SK-N-SH (cell line): ENCODE data around the gene SCN9A. TPM values are rescaled to one million over a fixed set of nuclear protein-coding genes. Genes with fewer than 3 reads are reported as not detected.

Experiments used
- CTCF ChIA-PET: fragments of 300-600, 350-600 bp; formaldehyde crosslinking; extraction: SDS; loops from one replicate; lab custom pipeline; 2021; lab: Yijun Ruan, JAX
- POLR2A ChIA-PET: fragments of 350-600 bp; sonication (Branson Sonifier 250); formaldehyde crosslinking; extraction: SDS; loops from one replicate; lab custom pipeline; 2020; ENCODE audit warnings: antibody characterized with exemption, inconsistent platforms; lab: Yijun Ruan, JAX
- DNase-seq: peaks from one replicate; pipeline ENCODE4 v3.0.0; 2012
- H2AFZ ChIP-seq: fragments of 200-600 bp; sonication (generic); 2 replicates; pipeline ENCODE4 v1.8.1; 2016; ENCODE audit warnings: antibody characterized with exemption, mild to moderate bottlenecking, low read depth
- H3F3A ChIP-seq: fragments of 200-600 bp; sonication (generic); replicated peaks from 2 replicates; pipeline ENCODE3; 2016; ENCODE audit warnings: antibody characterized with exemption, mild to moderate bottlenecking; ENCODE audit not compliant: insufficient read depth
- H3K27ac ChIP-seq, 2 experiments: fragments of 200-500 bp in 1 of 2; fragments of 200-600 bp in 1 of 2; sonication (Bioruptor generic) in 1 of 2; sonication (generic), shearing (Covaris generic) in 1 of 2; 2 replicates each; pipeline versions ENCODE4 v1.5.1 to v1.6.1; 2014 to 2016; ENCODE audit warnings: low read depth in 2 of 2, inconsistent platforms in 1 of 2, low read length in 1 of 2, mild to moderate bottlenecking in 1 of 2, mixed read lengths in 1 of 2
- H3K27me3 ChIP-seq: fragments of 200-600 bp; sonication (generic), shearing (Covaris generic); 2 replicates; pipeline ENCODE4 v1.6.1; 2016; ENCODE audit warnings: mixed run types; ENCODE audit not compliant: insufficient read depth
- H3K36me3 ChIP-seq, 2 experiments: fragments of 200-500 bp in 1 of 2; fragments of 200-600 bp in 1 of 2; sonication (Bioruptor generic) in 1 of 2; sonication (generic) in 1 of 2; replicated peaks in 1 of 2; 2 replicates each; pipeline versions ENCODE3 to v1.5.1; 2014 to 2016; ENCODE audit warnings: low read length in 1 of 2, mild to moderate bottlenecking in 1 of 2; ENCODE audit not compliant: insufficient read depth in 2 of 2, control insufficient read depth in 1 of 2
- H3K4me1 ChIP-seq, 2 experiments: fragments of 200-500 bp in 1 of 2; fragments of 200-600 bp in 1 of 2; sonication (Bioruptor generic) in 1 of 2; sonication (generic), shearing (Covaris generic) in 1 of 2; 2 replicates each; pipeline versions ENCODE4 v1.5.1 to v1.6.1; 2014 to 2016; ENCODE audit warnings: low read depth in 1 of 2, low read length in 1 of 2, mixed run types in 1 of 2; ENCODE audit not compliant: insufficient read depth in 2 of 2, control insufficient read depth in 1 of 2
- H3K4me2 ChIP-seq: fragments of 200-600 bp; sonication (generic), shearing (Covaris generic); 2 replicates; pipeline ENCODE4 v1.6.1; 2017; ENCODE audit warnings: mixed run types
- H3K4me3 ChIP-seq, 2 experiments: fragments of 200-500 bp in 1 of 2; fragments of 200-600 bp in 1 of 2; sonication (Bioruptor generic) in 1 of 2; sonication (generic), shearing (Covaris generic) in 1 of 2; 2 replicates each; pipeline versions ENCODE4 v1.5.1 to v1.8.1; 2014 to 2016; ENCODE audit warnings: low read depth in 2 of 2, inconsistent platforms in 1 of 2, low read length in 1 of 2, mild to moderate bottlenecking in 1 of 2, mixed read lengths in 1 of 2, moderate library complexity in 1 of 2
- H3K79me2 ChIP-seq: fragments of 200-600 bp; sonication (generic); 2 replicates; pipeline ENCODE4 v1.8.1; 2017; ENCODE audit warnings: mild to moderate bottlenecking; ENCODE audit not compliant: insufficient read depth
- H3K9ac ChIP-seq: fragments of 200-600 bp; sonication (generic); 2 replicates; pipeline ENCODE4 v1.6.1; 2017; ENCODE audit warnings: mixed run types
- H3K9me2 ChIP-seq: fragments of 200-600 bp; sonication (generic); 2 replicates; pipeline ENCODE4 v1.6.1; 2017; ENCODE audit warnings: mixed run types
- H3K9me3 ChIP-seq: fragments of 200-600 bp; sonication (generic); 2 replicates; pipeline ENCODE4 v1.6.1; 2017; ENCODE audit warnings: mixed run types, mild to moderate bottlenecking, moderate library complexity
- H4K20me1 ChIP-seq: fragments of 200-600 bp; sonication (generic); 2 replicates; pipeline ENCODE4 v1.6.1; 2017; ENCODE audit warnings: mild to moderate bottlenecking, mixed run types; ENCODE audit not compliant: insufficient read depth
- CHD2 ChIP-seq: fragments of 150-350 bp; IDR thresholded peaks from 2 replicates; pipeline ENCODE4 v1.6.1; 2018; ENCODE audit warnings: low read length; ENCODE audit not compliant: partially characterized antibody
- ELF1 ChIP-seq: IDR thresholded peaks from 2 replicates; pipeline ENCODE4 v1.4.0; 2012
- EP300 ChIP-seq, 2 experiments: IDR thresholded peaks; 2 replicates each; pipeline versions ENCODE4 v1.4.0 to v1.6.1; 2012; ENCODE audit warnings: borderline replicate concordance in 1 of 2, low read depth in 1 of 2, low read length in 1 of 2
- FOSL2 ChIP-seq: IDR thresholded peaks from 2 replicates; pipeline ENCODE4 v1.4.0; 2012; ENCODE audit warnings: low read depth, mild to moderate bottlenecking, moderate library complexity, borderline replicate concordance
- MEF2A ChIP-seq: IDR thresholded peaks from 2 replicates; pipeline ENCODE4 v1.4.0; 2012; ENCODE audit warnings: low read depth, borderline replicate concordance
- MXI1 ChIP-seq: IDR thresholded peaks from 2 replicates; pipeline ENCODE4 v1.6.1; 2012; ENCODE audit warnings: mild to moderate bottlenecking, low read depth, low read length, improper control_type of control experiment
- NFIC ChIP-seq: IDR thresholded peaks from 2 replicates; pipeline ENCODE4 v1.4.0; 2012; ENCODE audit warnings: borderline replicate concordance
- NRF1 ChIP-seq: IDR thresholded peaks from 2 replicates; pipeline ENCODE4 v1.6.1; 2012; ENCODE audit warnings: low read depth, mild to moderate bottlenecking, low read length
- POLR2AphosphoS5 ChIP-seq: IDR thresholded peaks from 2 replicates; pipeline ENCODE4 v1.6.1; 2012; ENCODE audit warnings: low read depth, low read length
- RAD21 ChIP-seq: IDR thresholded peaks from 2 replicates; pipeline ENCODE4 v1.6.1; 2012; ENCODE audit warnings: mild to moderate bottlenecking, low read length
- RXRA ChIP-seq: IDR thresholded peaks from 2 replicates; pipeline ENCODE4 v1.4.0; 2012; ENCODE audit warnings: low read depth, mild to moderate bottlenecking, borderline replicate concordance
- SMC3 ChIP-seq: IDR thresholded peaks from 2 replicates; pipeline ENCODE4 v1.6.1; 2012; ENCODE audit warnings: low read depth, low read length, improper control_type of control experiment
- YY1 ChIP-seq: IDR thresholded peaks from 2 replicates; pipeline ENCODE4 v1.4.0; 2012; ENCODE audit warnings: low read depth, mild to moderate bottlenecking
- WGBS: methylation state at CpG from one replicate; pipeline ENCODE4 v1.1.6; 2017; ENCODE audit warnings: low lambda C conversion rate; 5-methylcytosine and 5-hydroxymethylcytosine counted together
- polyA plus RNA-seq, 3 experiments: library from polyadenylated mRNA; depleted of rRNA; stranded (reverse); fragments of >200 nt; gene quantifications; 2 replicates each; pipeline ENCODE4 v1.2.3, GENCODE V29; 2012
- TF ChIP-seq, protein P1 (sequence below): IDR thresholded peaks from 2 replicates; pipeline ENCODE4 v1.6.1; 2012; ENCODE audit warnings: mild to moderate bottlenecking, low read depth, low read length, moderate library complexity
- TF ChIP-seq, protein P2 (sequence below): fragments of 150-350 bp; IDR thresholded peaks from 2 replicates; pipeline ENCODE4 v1.6.1; 2017; ENCODE audit warnings: antibody characterized with exemption, low read length, low read depth, borderline replicate concordance
- TF ChIP-seq, protein P3 (sequence below): IDR thresholded peaks from 2 replicates; pipeline ENCODE4 v1.4.0; 2012; ENCODE audit warnings: low read depth
- TF ChIP-seq, protein P4 (sequence below): IDR thresholded peaks from 2 replicates; pipeline ENCODE4; 2012

Gene SCN9A
- polyA plus RNA-seq, 1 of the 3 experiments (the other 2 are of a cell fraction): 5.9 TPM

DNA sequence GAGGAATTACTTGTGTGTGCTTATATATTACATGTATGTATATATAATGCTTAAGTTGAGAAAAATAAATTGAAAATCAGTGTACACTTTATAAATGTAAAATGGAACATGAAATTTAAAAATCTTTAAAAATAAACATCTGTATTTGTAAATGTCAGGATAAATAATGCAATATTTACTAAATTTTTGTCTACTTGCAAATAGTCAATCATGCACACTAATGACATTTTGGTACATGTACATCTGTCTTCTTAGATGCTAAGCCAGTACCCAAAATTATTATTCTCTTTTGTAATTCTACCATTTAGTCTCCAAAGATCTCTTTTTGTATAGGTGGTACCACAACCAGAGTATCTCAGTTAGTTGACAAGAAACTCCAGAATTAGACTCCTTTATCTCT, 151.5 kb downstream of the SCN9A start (continued):
- TF ChIP-seq, protein P1, sequence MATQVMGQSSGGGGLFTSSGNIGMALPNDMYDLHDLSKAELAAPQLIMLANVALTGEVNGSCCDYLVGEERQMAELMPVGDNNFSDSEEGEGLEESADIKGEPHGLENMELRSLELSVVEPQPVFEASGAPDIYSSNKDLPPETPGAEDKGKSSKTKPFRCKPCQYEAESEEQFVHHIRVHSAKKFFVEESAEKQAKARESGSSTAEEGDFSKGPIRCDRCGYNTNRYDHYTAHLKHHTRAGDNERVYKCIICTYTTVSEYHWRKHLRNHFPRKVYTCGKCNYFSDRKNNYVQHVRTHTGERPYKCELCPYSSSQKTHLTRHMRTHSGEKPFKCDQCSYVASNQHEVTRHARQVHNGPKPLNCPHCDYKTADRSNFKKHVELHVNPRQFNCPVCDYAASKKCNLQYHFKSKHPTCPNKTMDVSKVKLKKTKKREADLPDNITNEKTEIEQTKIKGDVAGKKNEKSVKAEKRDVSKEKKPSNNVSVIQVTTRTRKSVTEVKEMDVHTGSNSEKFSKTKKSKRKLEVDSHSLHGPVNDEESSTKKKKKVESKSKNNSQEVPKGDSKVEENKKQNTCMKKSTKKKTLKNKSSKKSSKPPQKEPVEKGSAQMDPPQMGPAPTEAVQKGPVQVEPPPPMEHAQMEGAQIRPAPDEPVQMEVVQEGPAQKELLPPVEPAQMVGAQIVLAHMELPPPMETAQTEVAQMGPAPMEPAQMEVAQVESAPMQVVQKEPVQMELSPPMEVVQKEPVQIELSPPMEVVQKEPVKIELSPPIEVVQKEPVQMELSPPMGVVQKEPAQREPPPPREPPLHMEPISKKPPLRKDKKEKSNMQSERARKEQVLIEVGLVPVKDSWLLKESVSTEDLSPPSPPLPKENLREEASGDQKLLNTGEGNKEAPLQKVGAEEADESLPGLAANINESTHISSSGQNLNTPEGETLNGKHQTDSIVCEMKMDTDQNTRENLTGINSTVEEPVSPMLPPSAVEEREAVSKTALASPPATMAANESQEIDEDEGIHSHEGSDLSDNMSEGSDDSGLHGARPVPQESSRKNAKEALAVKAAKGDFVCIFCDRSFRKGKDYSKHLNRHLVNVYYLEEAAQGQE: no peak
- TF ChIP-seq, protein P2, sequence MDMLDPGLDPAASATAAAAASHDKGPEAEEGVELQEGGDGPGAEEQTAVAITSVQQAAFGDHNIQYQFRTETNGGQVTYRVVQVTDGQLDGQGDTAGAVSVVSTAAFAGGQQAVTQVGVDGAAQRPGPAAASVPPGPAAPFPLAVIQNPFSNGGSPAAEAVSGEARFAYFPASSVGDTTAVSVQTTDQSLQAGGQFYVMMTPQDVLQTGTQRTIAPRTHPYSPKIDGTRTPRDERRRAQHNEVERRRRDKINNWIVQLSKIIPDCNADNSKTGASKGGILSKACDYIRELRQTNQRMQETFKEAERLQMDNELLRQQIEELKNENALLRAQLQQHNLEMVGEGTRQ: no peak
- no peak for TF ChIP-seq NRF1

DNA sequence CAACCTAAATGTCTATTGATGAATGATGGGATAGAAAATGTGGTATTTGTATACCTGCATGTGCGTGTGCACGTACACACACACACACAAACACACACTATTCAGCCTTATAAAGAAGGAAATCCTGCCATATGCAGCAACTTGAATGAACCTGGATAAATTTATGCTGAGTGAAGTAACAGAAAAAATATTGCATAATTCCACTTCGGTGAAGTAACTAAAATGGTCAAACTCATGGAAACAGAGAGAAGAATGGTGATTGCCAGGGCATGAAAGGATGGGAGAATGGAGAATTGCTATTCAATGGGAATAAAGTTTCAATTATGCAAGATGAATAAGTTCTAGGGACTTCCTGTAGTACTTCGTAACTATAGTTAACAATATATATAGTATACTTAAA, 152.4 kb downstream of the SCN9A start:
- H3K4me3 ChIP-seq: no peak overlapping the region
- no peaks in the 10 kb centered on the region for H3K79me2 ChIP-seq
- H3K27me3 ChIP-seq: no peaks in the 10 kb centered on the region
- H3K36me3 ChIP-seq: peaks cover 3 to 15% of the 10 kb centered on the region in 2 experiments
- 96% methylated on average over 4 of the region's 4 CpGs for WGBS
- H3K4me2 ChIP-seq: no peak overlapping the region
- DNase-seq: no peak
- H3K9ac ChIP-seq: no peak overlapping the region
- H3F3A ChIP-seq: no peaks in the 10 kb centered on the region
- CTCF ChIA-PET: no interaction called here
- H3K4me1 ChIP-seq: no peaks in the 10 kb centered on the region
- H3K9me2 ChIP-seq: no peaks in the 10 kb centered on the region
- no peak overlapping the region for H2AFZ ChIP-seq
- POLR2A ChIA-PET: no interaction called here
- H3K9me3 ChIP-seq: no peaks in the 10 kb centered on the region
- TF ChIP-seq FOSL2 (no peak), SMC3 (no peak), YY1 (no peak), RXRA (no peak), ELF1 (no peak), NFIC (no peak), CHD2 (no peak), RAD21 (no peak), POLR2AphosphoS5 (no peak), EP300 (IDR thresholded peaks at IDR 0.05; ENCODE audit: borderline replicate concordance in 1 of 2, low read depth in 1 of 2, low read length in 1 of 2) (no peak), MEF2A (no peak), MXI1 (no peak)
- TF ChIP-seq, protein P2: no peak
- TF ChIP-seq, protein P3, sequence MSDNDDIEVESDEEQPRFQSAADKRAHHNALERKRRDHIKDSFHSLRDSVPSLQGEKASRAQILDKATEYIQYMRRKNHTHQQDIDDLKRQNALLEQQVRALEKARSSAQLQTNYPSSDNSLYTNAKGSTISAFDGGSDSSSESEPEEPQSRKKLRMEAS: no peak
- TF ChIP-seq, protein P4, sequence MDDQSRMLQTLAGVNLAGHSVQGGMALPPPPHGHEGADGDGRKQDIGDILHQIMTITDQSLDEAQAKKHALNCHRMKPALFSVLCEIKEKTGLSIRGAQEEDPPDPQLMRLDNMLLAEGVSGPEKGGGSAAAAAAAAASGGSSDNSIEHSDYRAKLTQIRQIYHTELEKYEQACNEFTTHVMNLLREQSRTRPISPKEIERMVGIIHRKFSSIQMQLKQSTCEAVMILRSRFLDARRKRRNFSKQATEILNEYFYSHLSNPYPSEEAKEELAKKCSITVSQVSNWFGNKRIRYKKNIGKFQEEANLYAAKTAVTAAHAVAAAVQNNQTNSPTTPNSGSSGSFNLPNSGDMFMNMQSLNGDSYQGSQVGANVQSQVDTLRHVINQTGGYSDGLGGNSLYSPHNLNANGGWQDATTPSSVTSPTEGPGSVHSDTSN: no peak
- no peaks in the 10 kb centered on the region for H4K20me1 ChIP-seq
- H3K27ac ChIP-seq: no peak overlapping the region
